K562 (cell line): ENCODE measurements around the gene ISYNA1. TPM values are rescaled to one million over a fixed set of nuclear protein-coding genes. Genes with fewer than 3 reads are reported as not detected.

Source experiments
- ATF7 ChIP-seq: fragments of 450-650 bp; IDR thresholded peaks from 2 replicates; pipeline ENCODE4 v1.7.1; 2014; ENCODE audit warnings: mild to moderate bottlenecking, moderate library complexity
- CREM ChIP-seq: IDR thresholded peaks from 2 replicates; pipeline ENCODE4 v1.6.1; 2014; ENCODE audit warnings: antibody characterized with exemption, low read depth
- CTBP1 ChIP-seq: fragments of 450-650 bp; IDR thresholded peaks from 2 replicates; pipeline ENCODE4 v1.6.1; 2016; ENCODE audit warnings: borderline replicate concordance
- CXXC5 ChIP-seq: fragments of 250-450 bp; sonication (Bioruptor Pico); IDR thresholded peaks from 2 replicates; pipeline ENCODE4 v1.8.0; 2022; ENCODE audit warnings: inconsistent platforms, mild to moderate bottlenecking, moderate library complexity
- HNRNPH1 ChIP-seq: fragments of 200-400 bp; formaldehyde crosslinking; optimal IDR thresholded peaks from 2 replicates; pipeline ENCODE3; 2017; ENCODE audit warnings: low read depth, mild to moderate bottlenecking, low read length, moderate library complexity
- JUND ChIP-seq, 2 experiments: IDR thresholded peaks; 2 replicates in 1 of 2; 3 replicates in 1 of 2; pipeline ENCODE4 v1.6.1; 2011; ENCODE audit warnings: borderline replicate concordance in 2 of 2, low read depth in 2 of 2, low read length in 2 of 2, improper control_type of control experiment in 1 of 2, missing biosample characterization in 1 of 2, missing genetic modification characterization in 1 of 2, missing genetic modification reagents in 1 of 2
- L3MBTL2 ChIP-seq: fragments of 450-650 bp; IDR thresholded peaks from 2 replicates; pipeline ENCODE4 v1.6.1; 2016; ENCODE audit warnings: mild to moderate bottlenecking, moderate library complexity
- MTA3 ChIP-seq: fragments of 450-650 bp; formaldehyde crosslinking; IDR thresholded peaks from 2 replicates; pipeline ENCODE4 v1.6.1; 2017; ENCODE audit warnings: mild to moderate bottlenecking, borderline replicate concordance
- NR2C2 ChIP-seq, 2 experiments: fragments of 200-800 bp in 1 of 2; sonication (Bioruptor generic) in 1 of 2; sonication (generic) in 1 of 2; formaldehyde crosslinking in 1 of 2; IDR thresholded peaks; 2 replicates each; pipeline versions ENCODE4 v1.6.1 to v1.8.0; 2016 to 2022; ENCODE audit warnings: mild to moderate bottlenecking in 1 of 2, missing compliant biosample characterization in 1 of 2, missing genetic modification characterization in 1 of 2, missing genetic modification reagents in 1 of 2
- PHB ChIP-seq: fragments of 250-450 bp; sonication (Bioruptor Pico); IDR thresholded peaks from 2 replicates; pipeline ENCODE4 v1.5.0; 2021
- RAD21 ChIP-seq, 2 experiments: fragments of 250-450 bp in 1 of 2; fragments of 450-650 bp in 1 of 2; sonication (Bioruptor Pico) in 1 of 2; formaldehyde crosslinking in 1 of 2; IDR thresholded peaks in 1 of 2; conservative IDR thresholded peaks in 1 of 2; 2 replicates each; pipeline versions ENCODE4 v1.4.0 to v1.8.0; 2020 to 2022; ENCODE audit warnings: mild to moderate bottlenecking in 2 of 2, moderate library complexity in 1 of 2
- RHOXF2B ChIP-seq: fragments of 250-450 bp; sonication (Bioruptor Pico); conservative IDR thresholded peaks from 2 replicates; pipeline ENCODE4 v1.5.1; 2021
- XRCC4 ChIP-seq: IDR thresholded peaks from one replicate; pipeline ENCODE4 v1.6.1; 2011; ENCODE audit not compliant: insufficient read depth, insufficient read length; ENCODE audit errors: extremely low read depth
- ZNF232 ChIP-seq: sonication (generic); formaldehyde crosslinking; IDR thresholded peaks from 2 replicates; pipeline ENCODE4 v1.8.0; 2022; ENCODE audit warnings: mild to moderate bottlenecking, missing genetic modification reagents
- ZNF76 ChIP-seq: fragments of 250-450 bp; sonication (Bioruptor Pico); IDR thresholded peaks from 2 replicates; pipeline ENCODE4 v1.4.0; 2020; ENCODE audit warnings: mild to moderate bottlenecking, moderate library complexity, borderline replicate concordance
- polyA plus RNA-seq, 8 experiments: library from polyadenylated mRNA; depleted of rRNA in 4 of 8; stranded (reverse) in 5 of 8; unstranded in 3 of 8; fragments of >200 nt; fragmentation: Nextera tagmentation in 2 of 8; fragmentation: Illumina TruSeq in 1 of 8; extraction: Ambion mirVana in 2 of 8; extraction: Trizol in 1 of 8; gene quantifications; 2 replicates each; pipeline versions ENCODE4 v1.2.1 to v1.2.3, GENCODE V29; 2011 to 2014; ENCODE audit warnings: inconsistent platforms in 1 of 8, missing spikeins in 1 of 8
- total RNA-seq, 7 experiments: library from RNA; depleted of rRNA in 6 of 7; stranded (reverse); fragments of >200 nt in 6 of 7; fragmentation: Illumina TruSeq in 2 of 7; extraction: Trizol in 2 of 7; gene quantifications; 2 replicates each; pipeline versions ENCODE4 v1.2.1 to v1.2.3, GENCODE V29; 2011 to 2021; ENCODE audit warnings: low replicate concordance in 1 of 7
- TF ChIP-seq, protein P1 (sequence below), 2 experiments: fragments of 450-650 bp; formaldehyde crosslinking in 1 of 2; IDR thresholded peaks; 2 replicates each; pipeline versions ENCODE4 v1.4.0 to v1.6.1; 2014 to 2020; ENCODE audit warnings: mild to moderate bottlenecking in 2 of 2, borderline replicate concordance in 1 of 2, low read depth in 1 of 2
- TF ChIP-seq, protein P2 (sequence below), 2 experiments: fragments of 250-450 bp in 1 of 2; fragments of 450-650 bp in 1 of 2; sonication (Bioruptor Pico) in 1 of 2; IDR thresholded peaks; 2 replicates each; pipeline versions ENCODE4 v1.6.1 to v1.8.0; 2016 to 2021; ENCODE audit warnings: mild to moderate bottlenecking in 2 of 2, moderate library complexity in 2 of 2, missing compliant biosample characterization in 1 of 2, missing genetic modification characterization in 1 of 2

The ISYNA1 gene
- total and polyA plus RNA-seq, 9 of the 15 experiments (the other 6 are each of a cell fraction or from before 2014, with no cell fraction given), result 21.8 to 460 (median 93.2) TPM

DNA sequence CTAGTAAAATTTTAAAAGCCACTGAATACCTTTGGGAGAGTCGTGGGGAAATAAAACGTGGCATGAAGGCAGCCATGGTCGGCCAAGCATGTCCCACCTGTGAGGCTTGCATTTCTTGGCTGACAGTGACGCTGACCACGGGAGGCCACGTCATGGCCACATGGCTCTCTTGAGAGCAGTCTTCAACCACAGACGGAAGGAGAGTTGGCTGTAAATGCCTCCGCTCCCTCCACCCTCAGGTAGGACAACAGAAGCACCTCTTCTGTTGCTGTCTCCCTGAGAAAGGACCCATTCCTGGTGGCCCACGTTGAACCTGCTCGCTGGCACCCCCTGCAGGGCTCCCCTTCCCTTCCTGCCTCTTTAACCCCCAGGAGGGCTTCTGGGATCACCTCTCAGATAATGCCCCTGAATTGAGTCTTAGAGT is 29.9 kb downstream of the ISYNA1 start (continued):
- TF ChIP-seq CREM (0 out of 2 replicates have a peak, but pooled peaks have one; percentile 36), CXXC5 (CRISPR knock-in tag) (no peak; the same call in 1 of the 2 replicates), RHOXF2B (CRISPR knock-in tag) (no peak), ZNF76 (CRISPR knock-in tag) (no peak), L3MBTL2 (0 out of 2 replicates have a peak, but pooled peaks have one; percentile 48), XRCC4 (no peak), CTBP1 (peak; percentile 38; the same call in 1 of the 2 replicates), MTA3 (no peak), NR2C2 (CRISPR knock-in tag; IDR thresholded peaks at IDR 0.05) (peak; percentile 55; the same call in 1 of the 2 replicates), NR2C2 (tag; IDR thresholded peaks at IDR 0.05) (peak; percentile 45; the same call in 1 of the 2 replicates), ZNF232 (CRISPR knock-in tag) (no peak), PHB (CRISPR knock-in tag) (no peak), JUND (IDR thresholded peaks at IDR 0.05; ENCODE audit: borderline replicate concordance, low read depth, low read length) (peak; percentile 24; the same call in 1 of the 2 replicates), JUND (tag; IDR thresholded peaks at IDR 0.05; ENCODE audit: borderline replicate concordance, low read depth, low read length) (no peak; the same call in 2 of the 3 replicates), RAD21 (CRISPR knock-in tag; conservative IDR thresholded peaks at IDR 0.05 in 1 of 2, IDR thresholded peaks at IDR 0.05 in 1 of 2) (peak; percentile 55 to 89), ATF7 (0 out of 2 replicates have a peak, but pooled peaks have one; percentile 20), HNRNPH1 (no peak)
- TF ChIP-seq, protein P1, sequence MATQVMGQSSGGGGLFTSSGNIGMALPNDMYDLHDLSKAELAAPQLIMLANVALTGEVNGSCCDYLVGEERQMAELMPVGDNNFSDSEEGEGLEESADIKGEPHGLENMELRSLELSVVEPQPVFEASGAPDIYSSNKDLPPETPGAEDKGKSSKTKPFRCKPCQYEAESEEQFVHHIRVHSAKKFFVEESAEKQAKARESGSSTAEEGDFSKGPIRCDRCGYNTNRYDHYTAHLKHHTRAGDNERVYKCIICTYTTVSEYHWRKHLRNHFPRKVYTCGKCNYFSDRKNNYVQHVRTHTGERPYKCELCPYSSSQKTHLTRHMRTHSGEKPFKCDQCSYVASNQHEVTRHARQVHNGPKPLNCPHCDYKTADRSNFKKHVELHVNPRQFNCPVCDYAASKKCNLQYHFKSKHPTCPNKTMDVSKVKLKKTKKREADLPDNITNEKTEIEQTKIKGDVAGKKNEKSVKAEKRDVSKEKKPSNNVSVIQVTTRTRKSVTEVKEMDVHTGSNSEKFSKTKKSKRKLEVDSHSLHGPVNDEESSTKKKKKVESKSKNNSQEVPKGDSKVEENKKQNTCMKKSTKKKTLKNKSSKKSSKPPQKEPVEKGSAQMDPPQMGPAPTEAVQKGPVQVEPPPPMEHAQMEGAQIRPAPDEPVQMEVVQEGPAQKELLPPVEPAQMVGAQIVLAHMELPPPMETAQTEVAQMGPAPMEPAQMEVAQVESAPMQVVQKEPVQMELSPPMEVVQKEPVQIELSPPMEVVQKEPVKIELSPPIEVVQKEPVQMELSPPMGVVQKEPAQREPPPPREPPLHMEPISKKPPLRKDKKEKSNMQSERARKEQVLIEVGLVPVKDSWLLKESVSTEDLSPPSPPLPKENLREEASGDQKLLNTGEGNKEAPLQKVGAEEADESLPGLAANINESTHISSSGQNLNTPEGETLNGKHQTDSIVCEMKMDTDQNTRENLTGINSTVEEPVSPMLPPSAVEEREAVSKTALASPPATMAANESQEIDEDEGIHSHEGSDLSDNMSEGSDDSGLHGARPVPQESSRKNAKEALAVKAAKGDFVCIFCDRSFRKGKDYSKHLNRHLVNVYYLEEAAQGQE (IDR thresholded peaks at IDR 0.05; ENCODE audit: borderline replicate concordance), result peak; percentile 83; the same call in 1 of the 2 replicates
- TF ChIP-seq, protein P1 (CRISPR knock-in tag; IDR thresholded peaks at IDR 0.05; ENCODE audit: low read depth), result no peak
- TF ChIP-seq, protein P2, sequence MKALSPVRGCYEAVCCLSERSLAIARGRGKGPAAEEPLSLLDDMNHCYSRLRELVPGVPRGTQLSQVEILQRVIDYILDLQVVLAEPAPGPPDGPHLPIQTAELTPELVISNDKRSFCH (CRISPR knock-in tag; IDR thresholded peaks at IDR 0.05), result no peak
- TF ChIP-seq, protein P2 (tag; IDR thresholded peaks at IDR 0.05), result peak; percentile 51; the same call in 1 of the 2 replicates
